Activated T-helper 17 cell treated with anti-CD3 and anti-CD28 coated beads, Interleukin-2, amount 50 U/mL, for 72 hours (primary cell): ENCODE measurements around the gene PBX3. TPM values are rescaled to one million over a fixed set of nuclear protein-coding genes. Genes with fewer than 3 reads are reported as not detected.

Experiments
- ATAC-seq: fragments of 150-1000 bp; cut with Tn5 transposase; replicated peaks from 2 replicates; pipeline ENCODE4 v1.10.0; 2021; ENCODE audit warnings: mild to moderate bottlenecking, moderate library complexity
- H3K27ac Mint-ChIP-seq: one replicate; pipeline ENCODE4 v1.8.0; 2022; ENCODE audit warnings: mixed read lengths
- H3K27me3 Mint-ChIP-seq: one replicate; pipeline ENCODE4 v1.8.0; 2022; ENCODE audit warnings: mixed read lengths
- H3K36me3 Mint-ChIP-seq: one replicate; pipeline ENCODE4 v1.8.0; 2022; ENCODE audit warnings: low read depth, mild to moderate bottlenecking, mixed read lengths
- H3K4me1 Mint-ChIP-seq: one replicate; pipeline ENCODE4 v1.8.0; 2022; ENCODE audit warnings: mixed read lengths
- H3K4me3 Mint-ChIP-seq: one replicate; pipeline ENCODE4 v1.8.0; 2022; ENCODE audit warnings: mild to moderate bottlenecking, mixed read lengths
- H3K9me3 Mint-ChIP-seq: one replicate; pipeline ENCODE4 v1.8.0; 2022; ENCODE audit warnings: mixed read lengths
- total RNA-seq, 2 donors: library from RNA; stranded (reverse); gene quantifications; one replicate each; pipeline ENCODE4 v1.2.3, GENCODE V29; 2022

The PBX3 gene
- total RNA-seq, 2 donors from 2014 or later, result 8.5 to 15.8 TPM

- Mint-ChIP-seq H3K36me3 (no peaks in the 10 kb centered on the region), H3K4me1 (peaks cover 7% of the 10 kb centered on the region), H3K27me3 (no peaks in the 10 kb centered on the region), H3K9me3 (no peaks in the 10 kb centered on the region), H3K4me3 (no peak overlapping the region), H3K27ac (no peak overlapping the region)
- no peak for ATAC-seq
Observed at GRCh38 chr9:125968714-125969374, 221.7 kb downstream of the PBX3 start.

GRCh38 chr9:125969462-125969861 lies 222.3 kb downstream of the PBX3 start:
- no peak for ATAC-seq
- Mint-ChIP-seq H3K36me3 (no peaks in the 10 kb centered on the region), H3K27ac (no peak overlapping the region), H3K4me1 (peaks cover 7% of the 10 kb centered on the region), H3K27me3 (no peaks in the 10 kb centered on the region), H3K4me3 (no peak overlapping the region), H3K9me3 (no peaks in the 10 kb centered on the region)

- no peak for ATAC-seq
- Mint-ChIP-seq H3K27ac (no peak overlapping the region), H3K4me3 (no peak overlapping the region), H3K9me3 (no peaks in the 10 kb centered on the region), H3K27me3 (no peaks in the 10 kb centered on the region), H3K36me3 (no peaks in the 10 kb centered on the region), H3K4me1 (peaks cover 7% of the 10 kb centered on the region)
Observed at GRCh38 chr9:125969868-125970267, 222.7 kb downstream of the PBX3 start.

- Mint-ChIP-seq H3K27ac (no peak overlapping the region), H3K4me3 (no peak overlapping the region), H3K4me1 (peaks cover 7% of the 10 kb centered on the region), H3K27me3 (no peaks in the 10 kb centered on the region), H3K36me3 (no peaks in the 10 kb centered on the region), H3K9me3 (no peaks in the 10 kb centered on the region)
- ATAC-seq, result no peak
Observed at GRCh38 chr9:125970340-125970739, 223.2 kb downstream of the PBX3 start.

GRCh38 chr9:125971050-125971449 lies 223.9 kb downstream of the PBX3 start:
- H3K4me1 Mint-ChIP-seq, result peaks cover 7% of the 10 kb centered on the region
- no peak overlapping the region for H3K27ac Mint-ChIP-seq
- ATAC-seq, result no peak
- no peaks in the 10 kb centered on the region for H3K27me3 Mint-ChIP-seq
- H3K4me3 Mint-ChIP-seq, result no peak overlapping the region
- H3K9me3 Mint-ChIP-seq, result no peaks in the 10 kb centered on the region
- no peaks in the 10 kb centered on the region for H3K36me3 Mint-ChIP-seq

- Mint-ChIP-seq H3K36me3 (no peaks in the 10 kb centered on the region), H3K27ac (no peak overlapping the region), H3K4me1 (peaks cover 2% of the 10 kb centered on the region), H3K4me3 (no peak overlapping the region), H3K27me3 (no peaks in the 10 kb centered on the region), H3K9me3 (no peaks in the 10 kb centered on the region)
- ATAC-seq, result no peak
Observed at GRCh38 chr9:125972012-125972729, 225.0 kb downstream of the PBX3 start.

GRCh38 chr9:125973547-125973946 lies 226.4 kb downstream of the PBX3 start:
- H3K27me3 Mint-ChIP-seq, result peaks cover 1% of the 10 kb centered on the region
- no peaks in the 10 kb centered on the region for H3K4me1 Mint-ChIP-seq
- H3K4me3 Mint-ChIP-seq, result no peak overlapping the region
- no peak overlapping the region for H3K27ac Mint-ChIP-seq
- no peaks in the 10 kb centered on the region for H3K36me3 Mint-ChIP-seq
- ATAC-seq, result no peak
- no peaks in the 10 kb centered on the region for H3K9me3 Mint-ChIP-seq

- no peak for ATAC-seq
- peaks cover 5% of the 10 kb centered on the region for H3K27me3 Mint-ChIP-seq
- no peaks in the 10 kb centered on the region for H3K36me3 Mint-ChIP-seq
- H3K4me1 Mint-ChIP-seq, result no peaks in the 10 kb centered on the region
- peaks cover under 1% of the 10 kb centered on the region for H3K9me3 Mint-ChIP-seq
- no peak overlapping the region for H3K4me3 Mint-ChIP-seq
- no peak overlapping the region for H3K27ac Mint-ChIP-seq
Observed at GRCh38 chr9:125974705-125975104, 227.5 kb downstream of the PBX3 start.

GRCh38 chr9:125977223-125977622 lies 230.1 kb downstream of the PBX3 start:
- peaks cover 7% of the 10 kb centered on the region for H3K9me3 Mint-ChIP-seq
- ATAC-seq, result no peak
- no peak overlapping the region for H3K4me3 Mint-ChIP-seq
- H3K36me3 Mint-ChIP-seq, result no peaks in the 10 kb centered on the region
- peaks cover 5% of the 10 kb centered on the region for H3K27me3 Mint-ChIP-seq
- no peak overlapping the region for H3K27ac Mint-ChIP-seq
- H3K4me1 Mint-ChIP-seq, result no peaks in the 10 kb centered on the region

- peaks cover 7% of the 10 kb centered on the region for H3K9me3 Mint-ChIP-seq
Observed at GRCh38 chr9:125979383-125979782, 232.2 kb downstream of the PBX3 start.

GRCh38 chr9:125982798-125983406 lies 235.7 kb downstream of the PBX3 start:
- Mint-ChIP-seq H3K4me1 (no peaks in the 10 kb centered on the region), H3K27ac (no peak overlapping the region), H3K36me3 (no peaks in the 10 kb centered on the region), H3K27me3 (peaks cover 15% of the 10 kb centered on the region), H3K9me3 (peaks cover 7% of the 10 kb centered on the region), H3K4me3 (no peak overlapping the region)
- no peak for ATAC-seq

More at GRCh38 chr9:125979383-125979782, 232.2 kb downstream of the PBX3 start:
- Mint-ChIP-seq H3K4me3 (no peak overlapping the region), H3K27ac (no peak overlapping the region), H3K4me1 (no peaks in the 10 kb centered on the region), H3K36me3 (no peaks in the 10 kb centered on the region), H3K27me3 (peaks cover 10% of the 10 kb centered on the region)
- ATAC-seq, result no peak

GRCh38 chr9:125983681-125984080 lies 236.5 kb downstream of the PBX3 start:
- ATAC-seq, result no peak
- Mint-ChIP-seq H3K36me3 (no peaks in the 10 kb centered on the region), H3K27ac (no peak overlapping the region), H3K9me3 (peaks cover 7% of the 10 kb centered on the region), H3K4me3 (no peak overlapping the region), H3K27me3 (peaks cover 12% of the 10 kb centered on the region), H3K4me1 (no peaks in the 10 kb centered on the region)

GRCh38 chr9:125984461-125984860 lies 237.3 kb downstream of the PBX3 start:
- Mint-ChIP-seq H3K27me3 (peaks cover 10% of the 10 kb centered on the region), H3K4me3 (no peak overlapping the region), H3K36me3 (no peaks in the 10 kb centered on the region), H3K27ac (no peak overlapping the region), H3K4me1 (no peaks in the 10 kb centered on the region), H3K9me3 (peaks cover 7% of the 10 kb centered on the region)
- ATAC-seq, result no peak

GRCh38 chr9:125985142-125985997 lies 238.2 kb downstream of the PBX3 start:
- no peaks in the 10 kb centered on the region for H3K4me1 Mint-ChIP-seq
- H3K4me3 Mint-ChIP-seq, result no peak overlapping the region
- no peak overlapping the region for H3K27ac Mint-ChIP-seq
- H3K27me3 Mint-ChIP-seq, result peaks cover 10% of the 10 kb centered on the region
- no peak for ATAC-seq
- H3K36me3 Mint-ChIP-seq, result no peaks in the 10 kb centered on the region
- no peaks in the 10 kb centered on the region for H3K9me3 Mint-ChIP-seq
